ENCODE measurements around the gene ANKRD36C.
"Not testable (repeated sequence)": the region's sequence is repeated elsewhere in the genome, so short reads cannot be mapped to it uniquely, and the experiment has no call there.

Gene ANKRD36C

GRCh38 chr2:96011129-96011455 lies 19.5 kb upstream of the ANKRD36C start:
- not testable (repeated sequence) for DNase-seq (ENCODE audit: insufficient read length, low spot score); FAIRE-seq

- DNase-seq (ENCODE audit: insufficient read length, low spot score), result peak; percentile 70
- peak; percentile 98 for FAIRE-seq
Observed at GRCh38 chr2:96010320-96011128, 18.9 kb upstream of the ANKRD36C start.

GRCh38 chr2:96009833-96010232 lies 18.2 kb upstream of the ANKRD36C start:
- not testable (repeated sequence) for FAIRE-seq; DNase-seq (ENCODE audit: insufficient read length, low spot score)

- not testable (repeated sequence) for FAIRE-seq; DNase-seq (ENCODE audit: insufficient read length, low spot score)
Observed at GRCh38 chr2:96008051-96008450, 16.4 kb upstream of the ANKRD36C start.

- not testable (repeated sequence) for FAIRE-seq; DNase-seq (ENCODE audit: insufficient read length, low spot score)
Observed at GRCh38 chr2:96006248-96006647, 14.6 kb upstream of the ANKRD36C start.

GRCh38 chr2:95992520-95993272 lies 1.1 kb upstream of the ANKRD36C start:
- FAIRE-seq, result peak; percentile 82
- not testable (repeated sequence) for DNase-seq (ENCODE audit: insufficient read length, low spot score)

- not testable (repeated sequence) for FAIRE-seq; DNase-seq (ENCODE audit: insufficient read length, low spot score)
Observed at GRCh38 chr2:95992102-95992501, 478 bp upstream of the ANKRD36C start.

GRCh38 chr2:95990884-95991283 lies 740 bp downstream of the ANKRD36C start:
- not testable (repeated sequence) for FAIRE-seq; DNase-seq (ENCODE audit: insufficient read length, low spot score)

- FAIRE-seq; DNase-seq (ENCODE audit: insufficient read length, low spot score): not testable (repeated sequence)
Observed at GRCh38 chr2:95951662-95952061, 40.0 kb downstream of the ANKRD36C start.

GRCh38 chr2:95948039-95948438 lies 43.6 kb downstream of the ANKRD36C start:
- not testable (repeated sequence) for DNase-seq (ENCODE audit: insufficient read length, low spot score); FAIRE-seq

GRCh38 chr2:95939947-95940346 lies 51.7 kb downstream of the ANKRD36C start:
- DNase-seq (ENCODE audit: insufficient read length, low spot score); FAIRE-seq: not testable (repeated sequence)

- not testable (repeated sequence) for FAIRE-seq
Observed at GRCh38 chr2:95930740-95931139, 60.9 kb downstream of the ANKRD36C start.

GRCh38 chr2:95917007-95917406 lies 74.6 kb downstream of the ANKRD36C start:
- DNase-seq (ENCODE audit: insufficient read length, low spot score); FAIRE-seq: not testable (repeated sequence)

More at GRCh38 chr2:95930740-95931139, 60.9 kb downstream of the ANKRD36C start:
- DNase-seq (ENCODE audit: insufficient read length, low spot score), result not testable (repeated sequence)
- TF ChIP-seq SPI1 (IDR thresholded peaks at IDR 0.05; ENCODE audit: low read depth, low read length), result peak; percentile 22

GRCh38 chr2:95915131-95915530 lies 76.5 kb downstream of the ANKRD36C start:
- FAIRE-seq; DNase-seq (ENCODE audit: insufficient read length, low spot score): not testable (repeated sequence)

GRCh38 chr2:95911431-95911830 lies 80.2 kb downstream of the ANKRD36C start:
- not testable (repeated sequence) for DNase-seq (ENCODE audit: insufficient read length, low spot score); FAIRE-seq

- not testable (repeated sequence) for FAIRE-seq; DNase-seq (ENCODE audit: insufficient read length, low spot score)
Observed at GRCh38 chr2:95894443-95894842, 97.2 kb downstream of the ANKRD36C start.

GRCh38 chr2:95867929-95868328 lies 123.7 kb downstream of the ANKRD36C start:
- FAIRE-seq; DNase-seq (ENCODE audit: insufficient read length, low spot score): not testable (repeated sequence)

GRCh38 chr2:95867047-95867677 lies 124.5 kb downstream of the ANKRD36C start:
- not testable (repeated sequence) for FAIRE-seq; DNase-seq (ENCODE audit: insufficient read length, low spot score)

- not testable (repeated sequence) for FAIRE-seq; DNase-seq (ENCODE audit: insufficient read length, low spot score)
Observed at GRCh38 chr2:95862121-95862520, 129.5 kb downstream of the ANKRD36C start.
